Aortic smooth muscle cell (primary cell): ENCODE data around the gene TACR3. TPM values are rescaled to one million over a fixed set of nuclear protein-coding genes. Genes with fewer than 3 reads are reported as not detected.

ENCODE experiments used
- total RNA-seq: library from RNA; depleted of rRNA; stranded (reverse); fragments of >200 nt; gene quantifications from 2 replicates; pipeline ENCODE4 v1.2.3, GENCODE V29; 2014

TACR3 gene
- total RNA-seq, result not detected in 2 replicates

GRCh38 chr4:103719830-103720207, at the start of gene TACR3:
TACR3 (minus strand) TSS chr4:103719985; CDS start chr4:103719675, 310 bp downstream.

